H9 (cell line): Measurements from ENCODE around the gene NT5DC2. TPM values are rescaled to one million over a fixed set of nuclear protein-coding genes. Genes with fewer than 3 reads are reported as not detected.
A peak's percentile ranks its signal among the peaks of the same experiment; 100 is the strongest.

ENCODE experiments used
- DNase-seq: peaks from one replicate; pipeline ENCODE4 v3.0.0-alpha.2; 2017
- H2AFZ ChIP-seq: one replicate; pipeline ENCODE4 v1.6.1; 2013; ENCODE audit warnings: mild to moderate bottlenecking, low read length, control low read depth, moderate library complexity
- H2AK5ac ChIP-seq: 2 replicates; pipeline ENCODE4 v1.6.1; 2013; ENCODE audit warnings: low read length, control low read depth, mixed read lengths; ENCODE audit not compliant: insufficient read length
- H2BK120ac ChIP-seq: one replicate; pipeline ENCODE4 v1.6.1; 2013; ENCODE audit warnings: low read depth, mild to moderate bottlenecking, low read length, control low read depth, inconsistent platforms; ENCODE audit not compliant: poor library complexity, severe bottlenecking
- H2BK12ac ChIP-seq: 2 replicates; pipeline ENCODE4 v1.6.1; 2013; ENCODE audit warnings: low read length, control low read depth, mixed read lengths, low read depth; ENCODE audit not compliant: insufficient read length
- H2BK15ac ChIP-seq: 2 replicates; pipeline ENCODE4 v1.6.1; 2013; ENCODE audit warnings: low read depth, low read length, control low read depth
- H2BK20ac ChIP-seq: one replicate; pipeline ENCODE4 v1.6.1; 2013; ENCODE audit warnings: low read depth, mild to moderate bottlenecking, low read length, control low read depth, inconsistent platforms; ENCODE audit not compliant: poor library complexity, severe bottlenecking
- H2BK5ac ChIP-seq: 2 replicates; pipeline ENCODE4 v1.6.1; 2013; ENCODE audit warnings: low read length, control low read depth, mixed read lengths; ENCODE audit not compliant: insufficient read length
- H3K14ac ChIP-seq: 2 replicates; pipeline ENCODE4 v1.6.1; 2013; ENCODE audit warnings: low read length, control low read depth; ENCODE audit not compliant: insufficient read depth
- H3K18ac ChIP-seq: 2 replicates; pipeline ENCODE4 v1.6.1; 2013; ENCODE audit warnings: low read depth, mild to moderate bottlenecking, mixed read lengths, low read length, control low read depth; ENCODE audit not compliant: insufficient read length
- H3K23ac ChIP-seq: 2 replicates; pipeline ENCODE4 v1.6.1; 2013; ENCODE audit warnings: low read length, control low read depth, mixed read lengths, low read depth; ENCODE audit not compliant: insufficient read length
- H3K23me2 ChIP-seq: 2 replicates; pipeline ENCODE4 v1.6.1; 2013; ENCODE audit warnings: low read depth, mild to moderate bottlenecking, mixed read lengths, low read length, control low read depth; ENCODE audit not compliant: insufficient read length, poor library complexity, severe bottlenecking
- H3K27ac ChIP-seq: 2 replicates; pipeline ENCODE4 v1.5.1; 2013; ENCODE audit warnings: low read length, control low read depth, mixed read lengths, low read depth; ENCODE audit not compliant: insufficient read length
- H3K27me3 ChIP-seq: 2 replicates; pipeline ENCODE4 v1.6.1; 2013; ENCODE audit warnings: low read length, control low read depth, inconsistent platforms; ENCODE audit not compliant: insufficient read depth
- H3K4ac ChIP-seq: 2 replicates; pipeline ENCODE4 v1.6.1; 2013; ENCODE audit warnings: low read depth, mild to moderate bottlenecking, control low read depth, inconsistent platforms, low read length, moderate library complexity
- H3K4me1 ChIP-seq: 2 replicates; pipeline ENCODE4 v1.6.1; 2013; ENCODE audit warnings: low read length, control low read depth, inconsistent platforms; ENCODE audit not compliant: insufficient read depth
- H3K4me2 ChIP-seq: 2 replicates; pipeline ENCODE4 v1.6.1; 2013; ENCODE audit warnings: low read length, control low read depth, mixed read lengths; ENCODE audit not compliant: insufficient read length, insufficient read depth
- H3K56ac ChIP-seq: 2 replicates; pipeline ENCODE4 v1.6.1; 2013; ENCODE audit warnings: low read depth, mild to moderate bottlenecking, mixed read lengths, low read length, control low read depth; ENCODE audit not compliant: insufficient read length
- H3K79me1 ChIP-seq: 2 replicates; pipeline ENCODE4 v1.6.1; 2013; ENCODE audit warnings: low read depth, mild to moderate bottlenecking, moderate library complexity, low read length, control low read depth, inconsistent platforms; ENCODE audit not compliant: insufficient read depth, poor library complexity, severe bottlenecking
- H3K79me2 ChIP-seq: 2 replicates; pipeline ENCODE4 v1.6.1; 2013; ENCODE audit warnings: low read length, control low read depth, inconsistent platforms; ENCODE audit not compliant: insufficient read depth
- H3K9ac ChIP-seq: 2 replicates; pipeline ENCODE4 v1.6.1; 2013; ENCODE audit warnings: low read length, control low read depth, mixed read lengths; ENCODE audit not compliant: insufficient read length; ENCODE audit errors: extremely low read depth
- H3K9me3 ChIP-seq: one replicate; pipeline ENCODE4 v1.6.1; 2013; ENCODE audit warnings: low read depth, low read length, inconsistent platforms; ENCODE audit not compliant: control insufficient read depth
- H3T11ph ChIP-seq: one replicate; pipeline ENCODE4 v1.6.1; 2013; ENCODE audit warnings: mild to moderate bottlenecking, low read length, control low read depth, inconsistent platforms
- H4K20me1 ChIP-seq: one replicate; pipeline ENCODE4 v1.6.1; 2013; ENCODE audit not compliant: control insufficient read depth, insufficient read length, insufficient read depth
- H4K5ac ChIP-seq: 2 replicates; pipeline ENCODE4 v1.6.1; 2013; ENCODE audit warnings: low read depth, mild to moderate bottlenecking, mixed read lengths, low read length, control low read depth; ENCODE audit not compliant: insufficient read length
- H4K8ac ChIP-seq: replicated peaks from 2 replicates; pipeline ENCODE4 v1.6.1; 2013; ENCODE audit warnings: low read length, control low read depth, mixed read lengths, low read depth; ENCODE audit not compliant: insufficient read length
- H4K91ac ChIP-seq: 2 replicates; pipeline ENCODE4 v1.6.1; 2013; ENCODE audit warnings: low read depth, mild to moderate bottlenecking, moderate library complexity, mixed read lengths, low read length, control low read depth; ENCODE audit not compliant: insufficient read length
- H3K27ac Mint-ChIP-seq, 3 experiments: 2 replicates in 2 of 3; 3 replicates in 1 of 3; pipeline ENCODE4 v1.8.0; 2020 to 2021; ENCODE audit warnings: mixed read lengths in 3 of 3, mild to moderate bottlenecking in 1 of 3, moderate library complexity in 1 of 3
- H3K27me3 Mint-ChIP-seq: 2 replicates; pipeline ENCODE4 v1.8.0; 2021; ENCODE audit warnings: low read depth, mild to moderate bottlenecking, moderate library complexity, mixed read lengths
- H3K36me3 Mint-ChIP-seq, 3 experiments: 2 replicates in 2 of 3; 3 replicates in 1 of 3; pipeline ENCODE4 v1.8.0; 2020 to 2021; ENCODE audit warnings: low read depth in 3 of 3, mixed read lengths in 3 of 3; ENCODE audit not compliant: insufficient read depth in 1 of 3
- H3K4me1 Mint-ChIP-seq, 2 experiments: 2 replicates each; pipeline ENCODE4 v1.8.0; 2020; ENCODE audit warnings: mixed read lengths in 2 of 2
- H3K4me3 Mint-ChIP-seq, 2 experiments: 2 replicates in 1 of 2; 3 replicates in 1 of 2; pipeline ENCODE4 v1.8.0; 2020 to 2021; ENCODE audit warnings: mild to moderate bottlenecking in 2 of 2, mixed read lengths in 2 of 2, moderate library complexity in 1 of 2
- H3K9me3 Mint-ChIP-seq, 2 experiments: 2 replicates in 1 of 2; 3 replicates in 1 of 2; pipeline ENCODE4 v1.8.0; 2020; ENCODE audit warnings: mild to moderate bottlenecking in 2 of 2, mixed read lengths in 2 of 2, moderate library complexity in 1 of 2
- WGBS: extraction: QIAGEN DNeasy Blood & Tissue Kit; methylation state at CpG from one replicate; pipeline ENCODE4 v1.1.7; 2013; ENCODE audit warnings: missing lambda C conversion rate, low lambda C conversion rate, mixed read lengths; ENCODE audit not compliant: insufficient read length; ENCODE audit errors: extremely low coverage; 5-methylcytosine and 5-hydroxymethylcytosine counted together
- total RNA-seq: library from RNA; stranded (reverse); gene quantifications from 2 replicates; pipeline ENCODE4 v1.2.1, GENCODE V29; 2021
- TF ChIP-seq, protein P1 (sequence below): fragments of 200-600 bp; sonication (generic); conservative IDR thresholded peaks from 3 replicates; pipeline ENCODE4 v1.8.0; 2021; ENCODE audit warnings: antibody characterized with exemption, mild to moderate bottlenecking

Gene NT5DC2
- total RNA-seq, 1 experiment from 2014 or later, result 444 TPM

GRCh38 chr3:52517796-52518722 is 15.6 kb downstream of the NT5DC2 start:
- H3K9me3 Mint-ChIP-seq, result no peaks in the 10 kb centered on the region; a peak in 1 of 5 replicates
- H3K4me1 ChIP-seq, result no peaks in the 10 kb centered on the region
- H3K79me1 ChIP-seq, result no peaks in the 10 kb centered on the region
- H2BK120ac ChIP-seq, result no peak overlapping the region
- H3K36me3 Mint-ChIP-seq, result no peaks in the 10 kb centered on the region
- no peak overlapping the region for H2AK5ac ChIP-seq
- no peak for DNase-seq
- no peak overlapping the region for H4K5ac ChIP-seq
- H3K27me3 Mint-ChIP-seq, result peaks cover 4% of the 10 kb centered on the region
- H3K18ac ChIP-seq, result no peak overlapping the region
- no peak overlapping the region for H4K8ac ChIP-seq
- no peak overlapping the region for H2BK5ac ChIP-seq
- no peak overlapping the region for H3K27ac ChIP-seq
- H3K27me3 ChIP-seq, result no peaks in the 10 kb centered on the region
- no peaks in the 10 kb centered on the region for H3K23me2 ChIP-seq
- no peak overlapping the region for H3K56ac ChIP-seq
- H3K23ac ChIP-seq, result no peak overlapping the region
- no peak overlapping the region for H3K9ac ChIP-seq
- no peak overlapping the region for H3K27ac Mint-ChIP-seq
- no peak overlapping the region for H3T11ph ChIP-seq
- H4K91ac ChIP-seq, result no peak overlapping the region
- H3K4me1 Mint-ChIP-seq, result peaks cover 6 to 7% of the 10 kb centered on the region in 2 experiments; a peak in 3 of 4 replicates
- peak overlapping the region; percentile 33 for H3K4me2 ChIP-seq
- H3K4ac ChIP-seq, result no peak overlapping the region
- TF ChIP-seq, protein P1, sequence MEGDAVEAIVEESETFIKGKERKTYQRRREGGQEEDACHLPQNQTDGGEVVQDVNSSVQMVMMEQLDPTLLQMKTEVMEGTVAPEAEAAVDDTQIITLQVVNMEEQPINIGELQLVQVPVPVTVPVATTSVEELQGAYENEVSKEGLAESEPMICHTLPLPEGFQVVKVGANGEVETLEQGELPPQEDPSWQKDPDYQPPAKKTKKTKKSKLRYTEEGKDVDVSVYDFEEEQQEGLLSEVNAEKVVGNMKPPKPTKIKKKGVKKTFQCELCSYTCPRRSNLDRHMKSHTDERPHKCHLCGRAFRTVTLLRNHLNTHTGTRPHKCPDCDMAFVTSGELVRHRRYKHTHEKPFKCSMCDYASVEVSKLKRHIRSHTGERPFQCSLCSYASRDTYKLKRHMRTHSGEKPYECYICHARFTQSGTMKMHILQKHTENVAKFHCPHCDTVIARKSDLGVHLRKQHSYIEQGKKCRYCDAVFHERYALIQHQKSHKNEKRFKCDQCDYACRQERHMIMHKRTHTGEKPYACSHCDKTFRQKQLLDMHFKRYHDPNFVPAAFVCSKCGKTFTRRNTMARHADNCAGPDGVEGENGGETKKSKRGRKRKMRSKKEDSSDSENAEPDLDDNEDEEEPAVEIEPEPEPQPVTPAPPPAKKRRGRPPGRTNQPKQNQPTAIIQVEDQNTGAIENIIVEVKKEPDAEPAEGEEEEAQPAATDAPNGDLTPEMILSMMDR, result no peak
- WGBS, result no CpG with 5 or more reads among the region's 25 CpGs
- peaks cover 6% of the 10 kb centered on the region for H4K20me1 ChIP-seq
- H2AFZ ChIP-seq, result no peak overlapping the region
- H3K14ac ChIP-seq, result no peak overlapping the region
- no peak overlapping the region for H2BK20ac ChIP-seq
- no peaks in the 10 kb centered on the region for H3K79me2 ChIP-seq
- no peak overlapping the region for H2BK15ac ChIP-seq
- no peaks in the 10 kb centered on the region for H3K9me3 ChIP-seq
- peak overlapping the region in 1 of 2 experiments; percentile 43; a peak in 1 of 5 replicates for H3K4me3 Mint-ChIP-seq
- no peak overlapping the region for H2BK12ac ChIP-seq
